Esophagus muscularis mucosa (tissue), 4 donors: Measurements from ENCODE around the gene KIF26B.

ENCODE experiments used
- EP300 ChIP-seq: sonication (generic); formaldehyde crosslinking; IDR thresholded peaks from one replicate; pipeline ENCODE4 v1.6.1; 2017; ENCODE audit warnings: antibody characterized with exemption
- POLR2A ChIP-seq: fragments of 450-650 bp; IDR thresholded peaks from one replicate; pipeline ENCODE4 v1.6.1; 2017; ENCODE audit warnings: antibody characterized with exemption, moderate library complexity, mild to moderate bottlenecking, low read depth
- POLR2AphosphoS5 ChIP-seq, 2 donors: sonication (generic); formaldehyde crosslinking; IDR thresholded peaks; one replicate each; pipeline ENCODE4 v1.6.1; 2017; ENCODE audit warnings: antibody characterized with exemption in 2 of 2
- TF ChIP-seq, protein P1 (sequence below), 3 experiments: fragments of 200-600 bp in 2 of 3; fragments of 450-650 bp in 1 of 3; sonication (generic) in 2 of 3; IDR thresholded peaks; one replicate each; pipeline ENCODE4 v1.5.1; 2017 to 2019; ENCODE audit warnings: antibody characterized with exemption in 3 of 3, mild to moderate bottlenecking in 2 of 3, moderate library complexity in 1 of 3

DNA sequence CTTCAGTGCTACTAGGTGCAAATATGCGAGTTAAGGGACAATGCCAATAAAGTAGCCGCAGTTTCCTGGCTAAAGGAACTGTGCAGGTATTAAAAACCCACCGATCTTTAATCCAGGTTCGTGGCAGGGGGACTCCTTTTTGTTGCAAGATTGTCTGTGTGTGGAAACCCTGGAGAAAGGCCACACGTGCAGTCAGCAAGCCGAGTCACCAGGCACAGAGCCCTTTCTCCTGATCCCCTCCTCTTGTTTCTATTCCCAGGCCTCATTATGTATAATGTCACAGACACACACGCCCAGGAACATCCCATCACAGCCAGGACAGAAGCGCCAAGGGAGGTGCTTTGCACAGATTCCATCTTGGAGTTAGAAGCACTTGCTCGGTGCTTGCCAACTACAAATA lies 528.9 kb downstream of the KIF26B start:
- TF ChIP-seq, protein P1, sequence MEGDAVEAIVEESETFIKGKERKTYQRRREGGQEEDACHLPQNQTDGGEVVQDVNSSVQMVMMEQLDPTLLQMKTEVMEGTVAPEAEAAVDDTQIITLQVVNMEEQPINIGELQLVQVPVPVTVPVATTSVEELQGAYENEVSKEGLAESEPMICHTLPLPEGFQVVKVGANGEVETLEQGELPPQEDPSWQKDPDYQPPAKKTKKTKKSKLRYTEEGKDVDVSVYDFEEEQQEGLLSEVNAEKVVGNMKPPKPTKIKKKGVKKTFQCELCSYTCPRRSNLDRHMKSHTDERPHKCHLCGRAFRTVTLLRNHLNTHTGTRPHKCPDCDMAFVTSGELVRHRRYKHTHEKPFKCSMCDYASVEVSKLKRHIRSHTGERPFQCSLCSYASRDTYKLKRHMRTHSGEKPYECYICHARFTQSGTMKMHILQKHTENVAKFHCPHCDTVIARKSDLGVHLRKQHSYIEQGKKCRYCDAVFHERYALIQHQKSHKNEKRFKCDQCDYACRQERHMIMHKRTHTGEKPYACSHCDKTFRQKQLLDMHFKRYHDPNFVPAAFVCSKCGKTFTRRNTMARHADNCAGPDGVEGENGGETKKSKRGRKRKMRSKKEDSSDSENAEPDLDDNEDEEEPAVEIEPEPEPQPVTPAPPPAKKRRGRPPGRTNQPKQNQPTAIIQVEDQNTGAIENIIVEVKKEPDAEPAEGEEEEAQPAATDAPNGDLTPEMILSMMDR (IDR thresholded peaks at IDR 0.05): no peak
- TF ChIP-seq POLR2A (no peak), POLR2AphosphoS5 (IDR thresholded peaks at IDR 0.05) (no peak), EP300 (no peak)
